HG03108 (cell line): ENCODE results near the gene DDIT4L.
"Not testable (repeated sequence)": the region's sequence is repeated elsewhere in the genome, so short reads cannot be mapped to it uniquely, and the experiment has no call there.

Source experiments
- ATAC-seq: cut with Tn5 transposase; IDR thresholded peaks from one replicate; pipeline ENCODE4 v1.9.1; 2021; ENCODE audit warnings: moderate library complexity; ENCODE audit not compliant: unreplicated experiment

Gene DDIT4L

DNA sequence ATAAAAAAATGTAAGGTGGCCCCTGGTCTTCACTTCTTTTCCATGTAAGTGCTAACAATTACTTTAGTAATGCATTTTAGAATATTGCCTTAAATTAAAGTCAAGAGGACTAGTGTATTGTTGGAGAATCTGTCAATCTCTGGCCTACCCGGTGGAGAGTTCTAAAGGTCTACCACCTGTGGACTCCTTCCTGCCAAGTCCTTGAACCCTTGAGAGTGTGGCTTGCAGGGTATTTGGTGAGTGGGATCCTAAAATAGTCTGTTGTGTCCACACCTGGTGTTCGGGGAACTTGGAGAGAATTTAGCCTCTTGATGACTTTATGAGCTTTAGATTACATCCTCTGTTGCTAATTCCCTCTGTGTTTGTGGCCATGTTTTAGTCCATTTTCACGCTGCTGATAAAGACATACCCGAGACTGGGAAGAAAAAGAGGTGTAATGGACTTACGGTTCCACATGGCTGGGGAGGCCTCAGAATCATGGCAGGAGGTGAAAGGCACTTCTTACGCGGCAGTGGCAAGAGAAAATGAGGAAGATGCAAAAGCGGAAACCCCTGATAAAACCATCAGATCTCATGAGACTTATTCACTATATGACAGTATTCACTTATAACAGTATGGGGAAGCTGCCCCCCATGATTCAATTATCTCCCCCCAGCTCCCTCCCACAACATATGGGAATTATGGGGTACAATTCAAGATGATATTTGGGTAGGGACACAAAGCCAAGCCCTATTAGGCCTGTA lies 23.8 kb downstream of the DDIT4L start:
- ATAC-seq: no peak

DNA sequence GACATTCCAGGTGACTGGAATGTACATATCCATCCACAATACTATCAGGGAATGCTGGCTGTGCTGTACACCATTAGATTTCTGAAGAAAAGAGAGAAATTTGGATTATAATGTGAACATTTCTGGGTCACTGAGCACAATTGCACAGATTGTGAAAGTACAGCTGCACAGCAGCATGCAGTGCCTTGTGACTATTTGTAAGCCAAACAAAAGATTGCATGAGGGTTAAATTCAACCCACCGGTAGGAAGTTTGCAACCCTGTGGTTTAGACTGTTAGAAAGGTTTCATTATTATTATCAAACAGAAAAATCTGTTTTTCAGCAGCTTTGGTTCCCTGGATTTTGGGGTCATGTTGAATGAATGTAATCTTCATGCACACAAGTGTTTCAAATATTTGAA lies 24.5 kb downstream of the DDIT4L start:
- ATAC-seq: no peak

DNA sequence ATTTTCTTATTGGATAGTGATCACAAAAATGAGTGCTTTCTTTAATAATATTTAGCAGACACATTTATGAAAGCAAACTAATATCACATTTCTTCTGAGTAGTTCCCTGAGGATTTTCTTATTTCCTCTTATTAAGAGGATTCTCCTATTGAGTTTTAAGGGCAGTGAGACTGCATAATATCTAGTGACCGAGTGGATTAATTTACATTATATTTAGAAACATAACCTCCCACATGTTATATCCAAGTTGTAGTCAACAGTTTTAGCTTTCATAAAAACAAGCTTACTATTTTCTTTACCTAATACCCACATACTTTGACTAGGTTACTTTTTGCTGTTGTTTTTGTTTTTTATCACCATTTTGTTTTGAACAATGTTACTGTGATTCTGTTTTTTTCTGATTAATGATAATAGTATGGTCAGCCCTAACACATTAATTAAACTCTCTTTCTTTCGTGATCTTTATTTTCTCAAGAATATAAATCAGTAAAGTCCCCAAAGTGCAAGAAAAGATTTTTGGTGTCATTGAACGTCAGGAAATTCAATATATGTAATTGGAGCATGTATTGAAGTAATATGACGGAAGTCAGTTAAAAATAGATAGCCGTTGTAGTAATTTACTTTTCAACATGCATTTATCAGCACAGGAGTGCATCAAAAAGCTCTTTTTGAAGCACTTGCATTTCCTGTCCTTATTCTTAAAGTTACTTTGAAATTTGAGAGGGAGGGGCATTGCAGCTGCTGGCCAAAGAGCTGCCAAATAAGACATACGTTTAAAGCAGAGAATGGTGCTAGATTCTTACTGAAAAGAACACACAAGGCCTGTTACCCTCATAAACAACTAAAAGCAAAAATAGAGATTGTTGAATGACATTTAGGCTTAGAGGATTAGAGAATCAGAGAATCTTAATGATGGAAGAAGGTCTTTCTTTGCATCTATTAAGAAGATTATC lies 25.2 kb downstream of the DDIT4L start:
- no peak for ATAC-seq

DNA sequence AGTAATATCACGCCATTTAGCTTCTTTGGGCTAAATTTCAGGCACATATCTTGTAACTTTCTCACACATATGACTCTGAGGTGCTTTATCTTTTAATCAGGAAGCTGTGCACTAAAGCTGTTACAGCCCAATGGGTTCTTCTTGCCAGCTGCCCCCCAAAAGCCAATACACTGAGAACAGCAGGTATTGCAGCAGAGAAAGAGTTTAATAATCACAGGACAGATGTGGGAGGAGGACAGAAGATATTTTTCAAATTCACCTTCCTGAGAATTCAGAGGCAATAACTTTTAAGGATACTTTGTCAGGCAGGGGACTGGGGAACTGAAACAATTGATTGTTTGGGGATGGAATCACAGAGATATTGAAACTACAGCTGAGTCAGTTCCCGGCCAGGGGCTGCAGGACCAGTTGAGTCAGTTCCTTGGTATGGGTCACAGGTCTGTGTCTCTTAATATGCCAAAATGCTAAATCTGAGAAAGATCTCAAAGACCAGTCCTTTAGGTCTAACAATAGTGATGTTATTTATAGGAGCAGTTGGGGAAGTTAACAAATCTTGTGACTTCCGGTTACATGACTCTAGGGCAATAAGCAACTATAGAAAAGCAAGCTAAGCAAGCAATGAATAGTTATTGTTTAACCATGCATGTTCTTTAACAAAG lies 28.1 kb downstream of the DDIT4L start:
- ATAC-seq: peak; percentile 82

DNA sequence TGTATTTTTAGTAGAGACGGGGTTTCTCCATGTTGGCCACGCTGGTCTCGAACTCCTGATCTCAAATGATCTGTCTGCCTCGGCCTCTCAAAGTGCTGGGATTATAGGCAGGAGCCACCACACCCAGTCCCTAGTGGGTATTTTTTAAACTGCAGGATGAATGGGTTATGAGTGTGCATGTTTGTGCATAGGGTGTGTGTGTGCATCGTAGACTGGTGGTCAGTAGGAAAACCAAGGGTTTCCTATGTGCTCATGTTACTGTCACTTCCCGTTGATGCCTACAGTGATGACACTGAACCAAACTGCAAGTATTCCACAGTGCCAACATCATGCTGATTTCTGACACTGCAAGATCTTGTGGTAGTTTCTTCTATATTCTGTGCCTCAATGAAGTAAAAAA lies 41.1 kb downstream of the DDIT4L start:
- no peak for ATAC-seq

DNA sequence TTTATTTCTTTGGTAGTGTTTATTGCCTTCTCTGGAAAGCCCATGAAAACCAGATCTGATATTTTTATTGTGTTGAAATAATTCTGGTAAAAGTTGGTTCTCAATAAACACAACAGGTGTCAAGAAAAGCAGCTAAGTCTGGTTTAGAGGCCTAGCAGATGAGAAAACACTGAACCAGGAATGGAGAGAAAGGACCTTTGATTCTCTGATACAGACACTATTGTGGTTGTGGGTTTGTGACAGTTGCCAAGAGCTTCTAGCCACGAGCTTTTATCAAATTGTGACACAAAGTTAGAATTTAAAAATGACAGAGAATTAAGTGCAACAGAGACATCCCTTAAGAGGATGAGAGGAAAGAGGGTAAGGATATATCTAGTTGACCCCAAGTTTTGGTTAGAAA lies 42.6 kb downstream of the DDIT4L start:
- ATAC-seq: no peak

DNA sequence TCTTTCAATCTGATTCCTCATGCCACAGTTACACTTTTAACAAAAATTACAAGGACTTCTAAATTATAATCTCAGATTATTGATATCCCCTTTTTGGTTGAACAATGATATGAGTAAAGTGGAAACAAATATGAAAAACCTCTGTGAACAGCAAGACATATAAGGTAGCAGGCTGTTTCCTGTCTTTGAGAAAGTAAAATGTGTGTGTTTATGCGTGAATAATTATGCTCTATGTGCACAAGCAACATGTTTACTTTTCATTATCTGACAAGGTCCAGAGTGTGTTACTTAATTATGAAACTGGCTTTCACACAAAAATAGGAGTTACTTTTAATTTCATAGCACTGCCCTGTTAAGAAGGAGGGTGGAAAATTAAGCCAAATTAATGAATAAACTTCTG lies 43.1 kb downstream of the DDIT4L start:
- ATAC-seq: peak; percentile 43

DNA sequence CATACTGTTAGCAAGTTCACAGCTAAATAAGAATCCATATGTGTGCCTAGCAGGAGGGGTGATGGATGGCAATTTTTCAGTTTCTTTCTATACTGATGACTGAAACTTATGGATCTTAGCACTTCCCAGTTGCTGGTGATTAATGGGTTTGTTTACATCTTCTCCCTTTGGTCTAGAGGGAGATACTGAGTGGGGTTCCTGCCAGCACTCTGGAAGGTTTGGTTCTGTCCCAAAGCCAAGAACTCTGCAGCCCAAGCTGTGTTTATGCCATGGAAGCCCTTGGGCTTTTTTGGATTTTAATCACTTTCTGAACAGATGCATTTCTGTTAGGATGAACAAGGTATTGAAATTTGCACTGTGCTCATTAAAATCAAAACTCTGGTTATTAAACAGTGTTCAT lies 43.5 kb downstream of the DDIT4L start:
- no peak for ATAC-seq

DNA sequence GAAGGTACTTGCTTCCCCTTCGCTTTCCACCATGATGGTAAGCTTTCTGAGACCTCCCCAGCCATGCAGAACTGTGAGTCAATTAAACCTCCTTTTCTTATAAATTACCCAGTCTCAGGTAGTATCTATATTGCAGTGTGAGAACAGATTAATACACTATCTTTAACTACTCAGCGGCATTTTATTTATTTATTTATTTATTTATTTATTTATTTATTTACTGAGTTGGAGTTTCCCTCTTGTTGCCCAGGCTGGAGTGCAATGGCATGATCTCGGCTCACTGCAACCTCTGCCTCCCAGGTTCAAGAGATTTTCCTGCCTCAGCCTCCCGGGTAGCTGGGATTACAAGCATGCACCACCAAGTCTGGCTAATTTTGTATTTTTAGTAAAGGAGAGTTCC lies 52.9 kb downstream of the DDIT4L start:
- ATAC-seq: not testable (repeated sequence)
